ENCODE measurements around the gene CRHR2.

CRHR2 gene

DNA sequence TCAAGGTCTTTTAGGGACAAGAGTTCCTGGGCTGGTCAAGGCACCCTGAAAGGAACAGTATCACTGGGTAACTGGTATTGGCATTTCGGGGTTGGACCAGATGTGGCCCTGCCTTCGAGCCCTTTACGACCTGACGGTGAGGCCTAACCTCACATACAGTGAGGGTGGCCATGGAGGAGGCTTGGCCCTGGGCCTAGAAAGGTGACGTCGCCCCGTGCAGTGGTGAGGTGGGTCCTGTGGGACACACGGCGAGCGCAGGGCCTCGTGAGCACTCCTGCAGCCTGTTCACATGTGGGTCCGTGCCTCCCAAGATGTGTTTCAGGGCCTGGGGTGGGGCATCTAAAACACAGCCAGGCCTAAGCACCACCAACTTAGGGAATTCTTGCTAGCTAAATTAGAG is 36.1 kb downstream of the CRHR2 start (continued):
- TF ChIP-seq, protein P1, sequence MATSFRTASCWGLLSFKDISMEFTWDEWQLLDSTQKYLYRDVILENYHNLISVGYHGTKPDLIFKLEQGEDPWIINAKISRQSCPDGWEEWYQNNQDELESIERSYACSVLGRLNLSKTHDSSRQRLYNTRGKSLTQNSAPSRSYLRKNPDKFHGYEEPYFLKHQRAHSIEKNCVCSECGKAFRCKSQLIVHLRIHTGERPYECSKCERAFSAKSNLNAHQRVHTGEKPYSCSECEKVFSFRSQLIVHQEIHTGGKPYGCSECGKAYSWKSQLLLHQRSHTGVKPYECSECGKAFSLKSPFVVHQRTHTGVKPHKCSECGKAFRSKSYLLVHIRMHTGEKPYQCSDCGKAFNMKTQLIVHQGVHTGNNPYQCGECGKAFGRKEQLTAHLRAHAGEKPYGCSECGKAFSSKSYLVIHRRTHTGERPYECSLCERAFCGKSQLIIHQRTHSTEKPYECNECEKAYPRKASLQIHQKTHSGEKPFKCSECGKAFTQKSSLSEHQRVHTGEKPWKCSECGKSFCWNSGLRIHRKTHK (tag by site-specific recombination; IDR thresholded peaks at IDR 0.05): no peak
- TF ChIP-seq, protein P2, sequence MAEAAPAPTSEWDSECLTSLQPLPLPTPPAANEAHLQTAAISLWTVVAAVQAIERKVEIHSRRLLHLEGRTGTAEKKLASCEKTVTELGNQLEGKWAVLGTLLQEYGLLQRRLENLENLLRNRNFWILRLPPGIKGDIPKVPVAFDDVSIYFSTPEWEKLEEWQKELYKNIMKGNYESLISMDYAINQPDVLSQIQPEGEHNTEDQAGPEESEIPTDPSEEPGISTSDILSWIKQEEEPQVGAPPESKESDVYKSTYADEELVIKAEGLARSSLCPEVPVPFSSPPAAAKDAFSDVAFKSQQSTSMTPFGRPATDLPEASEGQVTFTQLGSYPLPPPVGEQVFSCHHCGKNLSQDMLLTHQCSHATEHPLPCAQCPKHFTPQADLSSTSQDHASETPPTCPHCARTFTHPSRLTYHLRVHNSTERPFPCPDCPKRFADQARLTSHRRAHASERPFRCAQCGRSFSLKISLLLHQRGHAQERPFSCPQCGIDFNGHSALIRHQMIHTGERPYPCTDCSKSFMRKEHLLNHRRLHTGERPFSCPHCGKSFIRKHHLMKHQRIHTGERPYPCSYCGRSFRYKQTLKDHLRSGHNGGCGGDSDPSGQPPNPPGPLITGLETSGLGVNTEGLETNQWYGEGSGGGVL (tag by site-specific recombination; IDR thresholded peaks at IDR 0.05): no peak
- TF ChIP-seq ZBTB20 (tag by site-specific recombination; IDR thresholded peaks at IDR 0.05): no peak
- no peak for TF ChIP-seq ZNF660 (tag by site-specific recombination; IDR thresholded peaks at IDR 0.05)
- TF ChIP-seq, protein P3, sequence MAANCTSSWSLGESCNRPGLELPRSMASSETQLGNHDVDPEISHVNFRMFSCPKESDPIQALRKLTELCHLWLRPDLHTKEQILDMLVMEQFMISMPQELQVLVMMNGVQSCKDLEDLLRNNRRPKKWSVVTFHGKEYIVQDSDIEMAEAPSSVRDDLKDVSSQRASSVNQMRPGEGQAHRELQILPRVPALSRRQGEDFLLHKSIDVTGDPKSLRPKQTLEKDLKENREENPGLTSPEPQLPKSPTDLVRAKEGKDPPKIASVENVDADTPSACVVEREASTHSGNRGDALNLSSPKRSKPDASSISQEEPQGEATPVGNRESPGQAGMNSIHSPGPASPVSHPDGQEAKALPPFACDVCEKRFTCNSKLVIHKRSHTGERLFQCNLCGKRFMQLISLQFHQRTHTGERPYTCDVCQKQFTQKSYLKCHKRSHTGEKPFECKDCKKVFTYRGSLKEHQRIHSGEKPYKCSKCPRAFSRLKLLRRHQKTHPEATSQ (tag by site-specific recombination; IDR thresholded peaks at IDR 0.05): no peak
- TF ChIP-seq, protein P4, sequence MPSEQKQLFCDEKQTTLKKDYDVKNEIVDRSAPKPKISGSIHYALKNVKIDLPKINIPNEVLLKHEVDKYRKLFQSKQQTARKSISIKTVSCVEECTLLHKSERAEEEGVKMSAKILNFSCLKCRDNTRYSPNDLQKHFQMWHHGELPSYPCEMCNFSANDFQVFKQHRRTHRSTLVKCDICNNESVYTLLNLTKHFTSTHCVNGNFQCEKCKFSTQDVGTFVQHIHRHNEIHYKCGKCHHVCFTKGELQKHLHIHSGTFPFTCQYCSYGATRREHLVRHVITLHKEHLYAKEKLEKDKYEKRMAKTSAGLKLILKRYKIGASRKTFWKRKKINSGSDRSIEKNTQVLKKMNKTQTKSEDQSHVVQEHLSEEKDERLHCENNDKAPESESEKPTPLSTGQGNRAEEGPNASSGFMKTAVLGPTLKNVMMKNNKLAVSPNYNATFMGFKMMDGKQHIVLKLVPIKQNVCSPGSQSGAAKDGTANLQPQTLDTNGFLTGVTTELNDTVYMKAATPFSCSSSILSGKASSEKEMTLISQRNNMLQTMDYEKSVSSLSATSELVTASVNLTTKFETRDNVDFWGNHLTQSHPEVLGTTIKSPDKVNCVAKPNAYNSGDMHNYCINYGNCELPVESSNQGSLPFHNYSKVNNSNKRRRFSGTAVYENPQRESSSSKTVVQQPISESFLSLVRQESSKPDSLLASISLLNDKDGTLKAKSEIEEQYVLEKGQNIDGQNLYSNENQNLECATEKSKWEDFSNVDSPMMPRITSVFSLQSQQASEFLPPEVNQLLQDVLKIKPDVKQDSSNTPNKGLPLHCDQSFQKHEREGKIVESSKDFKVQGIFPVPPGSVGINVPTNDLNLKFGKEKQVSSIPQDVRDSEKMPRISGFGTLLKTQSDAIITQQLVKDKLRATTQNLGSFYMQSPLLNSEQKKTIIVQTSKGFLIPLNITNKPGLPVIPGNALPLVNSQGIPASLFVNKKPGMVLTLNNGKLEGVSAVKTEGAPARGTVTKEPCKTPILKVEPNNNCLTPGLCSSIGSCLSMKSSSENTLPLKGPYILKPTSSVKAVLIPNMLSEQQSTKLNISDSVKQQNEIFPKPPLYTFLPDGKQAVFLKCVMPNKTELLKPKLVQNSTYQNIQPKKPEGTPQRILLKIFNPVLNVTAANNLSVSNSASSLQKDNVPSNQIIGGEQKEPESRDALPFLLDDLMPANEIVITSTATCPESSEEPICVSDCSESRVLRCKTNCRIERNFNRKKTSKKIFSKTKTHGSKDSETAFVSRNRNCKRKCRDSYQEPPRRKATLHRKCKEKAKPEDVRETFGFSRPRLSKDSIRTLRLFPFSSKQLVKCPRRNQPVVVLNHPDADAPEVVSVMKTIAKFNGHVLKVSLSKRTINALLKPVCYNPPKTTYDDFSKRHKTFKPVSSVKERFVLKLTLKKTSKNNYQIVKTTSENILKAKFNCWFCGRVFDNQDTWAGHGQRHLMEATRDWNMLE (tag by site-specific recombination; conservative IDR thresholded peaks at IDR 0.05; ENCODE audit: low read depth): no peak

DNA sequence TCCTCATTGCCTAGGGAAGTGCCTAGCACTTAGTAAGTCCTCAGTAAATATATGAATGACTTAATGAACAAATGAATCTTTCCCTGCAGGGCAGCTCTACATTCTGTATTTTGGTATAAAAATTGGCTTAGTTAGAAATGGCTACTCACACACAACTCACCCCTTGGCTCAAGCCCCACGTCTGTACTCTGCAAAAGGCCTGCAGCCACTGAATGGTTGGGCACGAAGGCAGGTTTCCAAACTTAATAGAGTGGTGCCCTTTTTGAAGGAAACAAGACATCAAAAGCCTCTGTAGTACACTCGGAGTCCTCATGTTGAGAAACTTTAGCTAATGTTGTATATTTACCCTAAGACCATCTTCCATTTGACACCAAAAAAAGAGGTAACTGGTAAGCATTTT is 36.6 kb downstream of the CRHR2 start:
- Histone ChIP-seq H3K4me3 (ENCODE audit: low read depth, low read length) (no peak overlapping the region), H3K27ac (ENCODE audit: extremely low read depth, low read depth, low read length) (no peak overlapping the region), H3K36me3 (ENCODE audit: control insufficient read depth in 2 of 2, insufficient read depth in 1 of 2, low read length in 2 of 2) (no peaks in the 10 kb centered on the region), H3K4me1 (ENCODE audit: control insufficient read depth, insufficient read depth, low read length) (peaks cover 2% of the 10 kb centered on the region; the same call in 1 of the 2 replicates), H3K9me3 (ENCODE audit: control insufficient read depth, insufficient read depth, low read depth, low read length) (no peaks in the 10 kb centered on the region)
- ChIA-PET POLR2A (no interaction called here), CTCF (interaction anchor here (1.1 kb wide), 1 partner anchor 11 kb away, joined by 3 read pairs; no protein-coding TSS in a partner anchor)
- TF ChIP-seq ZNF433 (tag by site-specific recombination; IDR thresholded peaks at IDR 0.05; ENCODE audit: low read depth) (no peak), ZNF112 (tag by site-specific recombination; IDR thresholded peaks at IDR 0.05) (no peak), ZNF549 (tag by site-specific recombination; IDR thresholded peaks at IDR 0.05) (no peak), EGR2 (tag by site-specific recombination; IDR thresholded peaks at IDR 0.05; ENCODE audit: low read depth) (no peak), ZNF777 (tag by site-specific recombination; IDR thresholded peaks at IDR 0.05; ENCODE audit: borderline replicate concordance) (no peak), ZNF596 (tag by site-specific recombination; IDR thresholded peaks at IDR 0.05) (no peak)

DNA sequence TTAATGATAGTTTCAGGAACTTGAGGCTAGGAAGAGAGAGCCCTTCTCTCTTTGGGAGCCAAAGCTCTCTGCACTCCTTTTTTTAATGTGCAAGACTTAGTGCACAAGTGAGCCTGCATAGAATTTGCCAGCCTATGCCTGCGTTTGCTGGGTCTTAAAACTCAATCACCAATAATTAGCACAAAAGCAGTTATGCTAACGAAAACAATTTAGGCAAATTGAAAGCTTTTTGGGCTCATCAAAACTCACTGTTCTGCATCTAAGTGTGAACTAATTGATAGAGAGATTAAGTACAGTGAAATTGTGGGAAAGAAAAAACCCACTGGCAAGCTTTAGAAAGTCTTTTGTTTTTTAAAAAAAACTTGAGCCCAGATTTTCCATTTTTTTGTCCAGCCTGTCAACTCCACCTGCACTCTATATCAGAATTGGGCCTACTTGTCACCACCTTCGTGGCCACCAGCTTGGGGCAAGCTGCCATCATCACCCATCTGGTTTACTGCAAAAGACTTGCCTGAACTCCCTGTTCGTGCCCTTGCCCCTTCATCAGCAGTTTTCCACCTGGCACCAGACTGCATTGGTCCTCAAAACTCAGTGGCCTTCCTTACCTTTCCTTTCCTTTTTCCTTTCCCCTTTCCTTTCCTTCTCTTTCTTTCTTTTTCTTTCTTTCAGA is 37.8 kb downstream of the CRHR2 start:
- H3K4me1 ChIP-seq (ENCODE audit: control insufficient read depth, insufficient read depth, low read length): peaks cover 2% of the 10 kb centered on the region; the same call in 1 of the 2 replicates
- H3K9me3 ChIP-seq (ENCODE audit: control insufficient read depth, insufficient read depth, low read depth, low read length): no peaks in the 10 kb centered on the region
- CTCF ChIA-PET: interaction anchor here (0.9 kb wide), 1 partner anchor 728 kb away, joined by 3 read pairs; no protein-coding TSS in a partner anchor
- H3K36me3 ChIP-seq (ENCODE audit: control insufficient read depth in 2 of 2, insufficient read depth in 1 of 2, low read length in 2 of 2): no peaks in the 10 kb centered on the region
- H3K27ac ChIP-seq (ENCODE audit: extremely low read depth, low read depth, low read length): no peak overlapping the region
- H3K4me3 ChIP-seq (ENCODE audit: low read depth, low read length): no peak overlapping the region
- POLR2A ChIA-PET: no interaction called here
- TF ChIP-seq, protein P5, sequence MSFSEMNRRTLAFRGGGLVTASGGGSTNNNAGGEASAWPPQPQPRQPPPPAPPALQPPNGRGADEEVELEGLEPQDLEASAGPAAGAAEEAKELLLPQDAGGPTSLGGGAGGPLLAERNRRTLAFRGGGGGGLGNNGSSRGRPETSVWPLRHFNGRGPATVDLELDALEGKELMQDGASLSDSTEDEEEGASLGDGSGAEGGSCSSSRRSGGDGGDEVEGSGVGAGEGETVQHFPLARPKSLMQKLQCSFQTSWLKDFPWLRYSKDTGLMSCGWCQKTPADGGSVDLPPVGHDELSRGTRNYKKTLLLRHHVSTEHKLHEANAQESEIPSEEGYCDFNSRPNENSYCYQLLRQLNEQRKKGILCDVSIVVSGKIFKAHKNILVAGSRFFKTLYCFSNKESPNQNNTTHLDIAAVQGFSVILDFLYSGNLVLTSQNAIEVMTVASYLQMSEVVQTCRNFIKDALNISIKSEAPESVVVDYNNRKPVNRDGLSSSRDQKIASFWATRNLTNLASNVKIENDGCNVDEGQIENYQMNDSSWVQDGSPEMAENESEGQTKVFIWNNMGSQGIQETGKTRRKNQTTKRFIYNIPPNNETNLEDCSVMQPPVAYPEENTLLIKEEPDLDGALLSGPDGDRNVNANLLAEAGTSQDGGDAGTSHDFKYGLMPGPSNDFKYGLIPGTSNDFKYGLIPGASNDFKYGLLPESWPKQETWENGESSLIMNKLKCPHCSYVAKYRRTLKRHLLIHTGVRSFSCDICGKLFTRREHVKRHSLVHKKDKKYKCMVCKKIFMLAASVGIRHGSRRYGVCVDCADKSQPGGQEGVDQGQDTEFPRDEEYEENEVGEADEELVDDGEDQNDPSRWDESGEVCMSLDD (tag by site-specific recombination; IDR thresholded peaks at IDR 0.05): no peak
- TF ChIP-seq, protein P6, sequence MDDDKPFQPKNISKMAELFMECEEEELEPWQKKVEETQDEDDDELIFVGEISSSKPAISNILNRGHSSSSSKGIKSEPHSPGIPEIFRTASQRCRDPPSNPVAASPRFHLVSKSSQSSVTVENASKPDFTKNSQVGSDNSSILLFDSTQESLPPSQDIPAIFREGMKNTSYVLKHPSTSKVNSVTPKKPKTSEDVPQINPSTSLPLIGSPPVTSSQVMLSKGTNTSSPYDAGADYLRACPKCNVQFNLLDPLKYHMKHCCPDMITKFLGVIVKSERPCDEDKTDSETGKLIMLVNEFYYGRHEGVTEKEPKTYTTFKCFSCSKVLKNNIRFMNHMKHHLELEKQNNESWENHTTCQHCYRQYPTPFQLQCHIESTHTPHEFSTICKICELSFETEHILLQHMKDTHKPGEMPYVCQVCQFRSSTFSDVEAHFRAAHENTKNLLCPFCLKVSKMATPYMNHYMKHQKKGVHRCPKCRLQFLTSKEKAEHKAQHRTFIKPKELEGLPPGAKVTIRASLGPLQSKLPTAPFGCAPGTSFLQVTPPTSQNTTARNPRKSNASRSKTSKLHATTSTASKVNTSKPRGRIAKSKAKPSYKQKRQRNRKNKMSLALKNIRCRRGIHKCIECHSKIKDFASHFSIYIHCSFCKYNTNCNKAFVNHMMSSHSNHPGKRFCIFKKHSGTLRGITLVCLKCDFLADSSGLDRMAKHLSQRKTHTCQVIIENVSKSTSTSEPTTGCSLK (tag by site-specific recombination; IDR thresholded peaks at IDR 0.05): no peak
- TF ChIP-seq ZEB2 (tag by site-specific recombination; IDR thresholded peaks at IDR 0.05) (no peak), KLF9 (tag by site-specific recombination; IDR thresholded peaks at IDR 0.05; ENCODE audit: low read depth) (no peak)

Measured in HEK293 (cell line).